ENCODE results near the gene EVX2. TPM values are rescaled to one million over a fixed set of nuclear protein-coding genes. Genes with fewer than 3 reads are reported as not detected.

Gene EVX2
- total and polyA plus RNA-seq, 9 of the 15 experiments (the other 6 are each of a cell fraction or from before 2014, with no cell fraction given), result not detected

GRCh38 chr2:176066645-176067588, 16.8 kb downstream of the EVX2 start (continued):
- TF ChIP-seq FOXP4 (CRISPR knock-in tag; IDR thresholded peaks at IDR 0.05; ENCODE audit: borderline replicate concordance) (no peak), ZNF436 (CRISPR knock-in tag; IDR thresholded peaks at IDR 0.05) (no peak), HINFP (tag; conservative IDR thresholded peaks at IDR 0.05; ENCODE audit: low read depth) (no peak), NFIX (CRISPR knock-in tag; IDR thresholded peaks at IDR 0.05; ENCODE audit: low read depth) (no peak), RERE (CRISPR knock-in tag; IDR thresholded peaks at IDR 0.05; ENCODE audit: borderline replicate concordance) (0 out of 2 replicates have a peak, but pooled peaks have one; percentile 29), MAFK (IDR thresholded peaks at IDR 0.05; ENCODE audit: low read length) (no peak), FOXP1 (CRISPR knock-in tag; IDR thresholded peaks at IDR 0.05) (0 out of 2 replicates have a peak, but pooled peaks have one; percentile 53), L3MBTL2 (IDR thresholded peaks at IDR 0.05) (peak; percentile 77), MTA3 (IDR thresholded peaks at IDR 0.05; ENCODE audit: borderline replicate concordance) (no peak), ZNF431 (CRISPR knock-in tag; IDR thresholded peaks at IDR 0.05) (peak; percentile 70; the same call in 1 of the 2 replicates), HMG20A (CRISPR knock-in tag; conservative IDR thresholded peaks at IDR 0.05) (no peak), GABPA (tag; conservative IDR thresholded peaks at IDR 0.05; ENCODE audit: low read depth) (no peak), SRF (CRISPR knock-in tag; IDR thresholded peaks at IDR 0.05) (no peak), NFE2 (IDR thresholded peaks at IDR 0.05; ENCODE audit: low read depth) (no peak), ZKSCAN8 (CRISPR knock-in tag; IDR thresholded peaks at IDR 0.05) (no peak), BRD4 (IDR thresholded peaks at IDR 0.05) (no peak)
